Mesendoderm (in vitro differentiated cells): ENCODE data around the gene UGT2B15.
"Not testable (repeated sequence)": the region's sequence is repeated elsewhere in the genome, so short reads cannot be mapped to it uniquely, and the experiment has no call there.

Experiments used
- DNase-seq: peaks from one replicate; pipeline ENCODE4 v3.0.0; 2013
- H2AK5ac ChIP-seq: 2 replicates; pipeline ENCODE4 v1.6.1; 2013; ENCODE audit warnings: low read length, inconsistent platforms
- H2BK120ac ChIP-seq: 2 replicates; pipeline ENCODE4 v1.6.1; 2013; ENCODE audit warnings: low read depth, mild to moderate bottlenecking, low read length, moderate library complexity, mixed read lengths
- H2BK15ac ChIP-seq: replicated peaks from 2 replicates; pipeline ENCODE4 v1.6.1; 2013; ENCODE audit warnings: low read depth, mild to moderate bottlenecking, moderate library complexity
- H2BK5ac ChIP-seq: 2 replicates; pipeline ENCODE4 v1.6.1; 2013; ENCODE audit warnings: low read length, inconsistent platforms
- H3K18ac ChIP-seq: 2 replicates; pipeline ENCODE4 v1.6.1; 2013; ENCODE audit warnings: mild to moderate bottlenecking, low read length, mixed read lengths
- H3K23ac ChIP-seq: one replicate; pipeline ENCODE4 v1.6.1; 2013; ENCODE audit warnings: low read length
- H3K27ac ChIP-seq: 2 replicates; pipeline ENCODE4 v1.5.1; 2013; ENCODE audit warnings: low read depth, mild to moderate bottlenecking, inconsistent platforms, low read length, moderate library complexity
- H3K27me3 ChIP-seq: 2 replicates; pipeline ENCODE4 v1.6.1; 2013; ENCODE audit warnings: low read length, control low read depth, mild to moderate bottlenecking, inconsistent platforms; ENCODE audit not compliant: insufficient read depth, poor library complexity
- H3K36me3 ChIP-seq: 2 replicates; pipeline ENCODE4 v1.6.1; 2013; ENCODE audit warnings: low read length, inconsistent platforms; ENCODE audit not compliant: control insufficient read depth, insufficient read depth
- H3K4ac ChIP-seq: one replicate; pipeline ENCODE4 v1.6.1; 2013; ENCODE audit warnings: low read depth, mild to moderate bottlenecking, low read length, moderate library complexity
- H3K4me1 ChIP-seq: 2 replicates; pipeline ENCODE4 v1.6.1; 2013; ENCODE audit warnings: low read depth, low read length, inconsistent platforms; ENCODE audit not compliant: control insufficient read depth
- H3K4me2 ChIP-seq: 2 replicates; pipeline ENCODE4 v1.6.1; 2013; ENCODE audit warnings: low read length
- H3K4me3 ChIP-seq: 2 replicates; pipeline ENCODE4 v1.5.1; 2013; ENCODE audit warnings: mild to moderate bottlenecking, low read length
- H3K56ac ChIP-seq: one replicate; pipeline ENCODE4 v1.6.1; 2013; ENCODE audit warnings: low read length
- H3K79me1 ChIP-seq: 2 replicates; pipeline ENCODE4 v1.6.1; 2013; ENCODE audit warnings: low read length, inconsistent platforms
- H3K79me2 ChIP-seq: 2 replicates; pipeline ENCODE4 v1.6.1; 2013; ENCODE audit warnings: mild to moderate bottlenecking, low read length; ENCODE audit not compliant: control insufficient read depth, insufficient read depth
- H3K9ac ChIP-seq: 2 replicates; pipeline ENCODE4 v1.6.1; 2013; ENCODE audit warnings: low read length, inconsistent platforms
- H4K5ac ChIP-seq: one replicate; pipeline ENCODE4 v1.6.1; 2013; ENCODE audit warnings: low read length
- H4K8ac ChIP-seq: one replicate; pipeline ENCODE4 v1.6.1; 2013; ENCODE audit warnings: low read depth, mild to moderate bottlenecking, control low read depth, low read length, moderate library complexity
- WGBS: extraction: QIAGEN DNeasy Blood & Tissue Kit; methylation state at CpG from one replicate; pipeline ENCODE4 v1.1.7; 2013; ENCODE audit warnings: low lambda C conversion rate, missing lambda C conversion rate; ENCODE audit not compliant: insufficient coverage; ENCODE audit errors: extremely low coverage; 5-methylcytosine and 5-hydroxymethylcytosine counted together

The UGT2B15 gene

GRCh38 chr4:68662836-68663574 lies 7.4 kb downstream of the UGT2B15 start:
- not testable (repeated sequence) for H3K18ac ChIP-seq, H3K4me1 ChIP-seq, H3K27me3 ChIP-seq, H2BK5ac ChIP-seq, H3K9ac ChIP-seq, H3K56ac ChIP-seq, H3K4me3 ChIP-seq, H2BK15ac ChIP-seq, H4K8ac ChIP-seq, H4K5ac ChIP-seq, H2BK120ac ChIP-seq, H3K23ac ChIP-seq, DNase-seq, H3K4me2 ChIP-seq, H3K4ac ChIP-seq, H3K79me1 ChIP-seq, H3K79me2 ChIP-seq, H3K27ac ChIP-seq, H3K36me3 ChIP-seq, H2AK5ac ChIP-seq
- no CpG with 5 or more reads among the region's 1 CpG for WGBS

GRCh38 chr4:68658672-68659071 lies 11.8 kb downstream of the UGT2B15 start:
- Histone ChIP-seq H2AK5ac (no peak overlapping the region), H3K79me1 (no peaks in the 10 kb centered on the region), H4K5ac (no peak overlapping the region), H3K56ac (no peak overlapping the region), H3K23ac (no peak overlapping the region), H3K27ac (no peak overlapping the region), H3K4me2 (no peak overlapping the region), H3K4me1 (no peaks in the 10 kb centered on the region), H4K8ac (no peak overlapping the region), H3K27me3 (no peaks in the 10 kb centered on the region), H3K4ac (no peak overlapping the region), H3K9ac (no peak overlapping the region), H3K36me3 (no peaks in the 10 kb centered on the region), H2BK120ac (no peak overlapping the region), H3K4me3 (no peak overlapping the region), H3K18ac (no peak overlapping the region), H2BK15ac (no peak overlapping the region), H3K79me2 (no peaks in the 10 kb centered on the region), H2BK5ac (no peak overlapping the region)
- no peak for DNase-seq

DNA sequence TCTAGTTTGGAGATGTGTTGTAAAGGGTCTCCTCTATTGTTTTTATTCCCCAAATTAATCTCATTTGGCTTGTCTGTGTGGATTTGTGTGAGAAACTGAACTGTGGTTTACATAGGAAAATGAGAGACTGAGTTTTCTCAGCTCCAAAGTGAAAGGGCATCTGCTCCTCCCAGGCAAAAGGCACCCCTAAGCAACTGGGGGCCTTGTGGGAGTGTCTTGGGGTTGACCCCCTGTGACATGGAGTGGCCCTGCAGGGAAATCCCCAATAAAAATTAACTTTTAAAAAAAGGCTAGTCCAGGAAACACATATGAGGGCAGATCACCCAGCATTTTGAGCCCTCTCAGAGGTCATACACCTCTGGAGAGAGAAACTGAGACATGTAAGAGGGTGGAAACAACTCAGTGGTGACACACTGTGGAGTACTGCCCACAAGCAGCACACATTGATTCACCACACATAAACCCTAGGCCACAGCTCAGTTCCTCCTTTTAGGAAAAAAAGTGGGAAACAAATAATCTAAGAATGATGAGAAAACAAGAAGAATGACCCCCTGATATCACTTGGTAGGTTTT lies 13.3 kb downstream of the UGT2B15 start:
- not testable (repeated sequence) for H4K8ac ChIP-seq

GRCh38 chr4:68656445-68656973 lies 13.9 kb downstream of the UGT2B15 start:
- H3K36me3 ChIP-seq, H2BK15ac ChIP-seq, H3K27ac ChIP-seq, H3K23ac ChIP-seq, H2BK120ac ChIP-seq, H4K5ac ChIP-seq, H2BK5ac ChIP-seq, H3K56ac ChIP-seq, H3K4me2 ChIP-seq, H3K79me1 ChIP-seq, H3K79me2 ChIP-seq, H3K4me3 ChIP-seq, H3K18ac ChIP-seq, H3K9ac ChIP-seq, H3K4ac ChIP-seq, H3K4me1 ChIP-seq, H3K27me3 ChIP-seq, H2AK5ac ChIP-seq, H4K8ac ChIP-seq: not testable (repeated sequence)
- no CpG with 5 or more reads among the region's 2 CpGs for WGBS
- DNase-seq = peak; percentile 5

More for the DNA sequence above, 13.3 kb downstream of the UGT2B15 start:
- not testable (repeated sequence) for H3K4ac ChIP-seq, H3K4me1 ChIP-seq, H3K9ac ChIP-seq, H3K23ac ChIP-seq, H3K79me1 ChIP-seq, H2AK5ac ChIP-seq, H3K56ac ChIP-seq, H3K79me2 ChIP-seq, H2BK5ac ChIP-seq, H4K5ac ChIP-seq, H2BK120ac ChIP-seq, H3K27me3 ChIP-seq, H3K4me3 ChIP-seq, H3K36me3 ChIP-seq, H3K27ac ChIP-seq, H3K4me2 ChIP-seq, H3K18ac ChIP-seq, H2BK15ac ChIP-seq, DNase-seq

DNA sequence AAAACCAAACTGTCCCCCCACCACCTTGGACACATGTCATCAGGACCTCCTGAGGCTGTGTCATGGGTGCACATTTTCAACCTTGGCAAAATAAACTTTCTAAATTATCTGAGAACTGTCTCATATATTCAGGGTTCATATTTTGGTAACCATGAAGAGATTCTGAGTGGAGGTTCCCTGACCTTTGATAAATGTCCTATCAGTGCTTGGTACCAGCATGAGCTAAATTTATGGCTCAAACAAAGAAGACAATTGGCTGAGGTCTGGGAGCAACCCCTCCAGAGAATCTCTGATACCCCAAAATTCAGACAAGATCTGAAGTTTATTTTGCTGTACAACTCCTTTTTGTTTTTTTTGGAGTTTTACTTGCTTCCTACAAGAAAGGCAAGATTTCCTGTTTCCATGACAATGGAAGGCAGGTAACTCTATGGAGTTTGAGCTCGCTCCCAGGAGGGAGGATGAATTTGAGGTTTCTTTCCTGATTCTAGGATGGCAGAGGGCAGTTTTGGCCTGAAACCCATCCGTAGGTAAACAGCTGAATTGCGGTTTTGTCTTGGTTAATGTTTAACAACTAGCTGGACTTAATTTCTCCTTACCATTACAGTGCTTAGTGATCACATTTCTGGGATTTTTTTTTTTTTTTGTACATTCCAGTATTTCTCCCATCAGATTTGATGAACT lies 14.5 kb downstream of the UGT2B15 start:
- Histone ChIP-seq H2BK5ac (no peak overlapping the region), H3K4me3 (no peak overlapping the region), H3K23ac (no peak overlapping the region), H4K8ac (no peak overlapping the region), H3K4me1 (no peaks in the 10 kb centered on the region), H3K56ac (no peak overlapping the region), H3K79me1 (no peaks in the 10 kb centered on the region), H3K79me2 (no peaks in the 10 kb centered on the region), H4K5ac (no peak overlapping the region), H3K4me2 (no peak overlapping the region), H3K27ac (no peak overlapping the region), H2BK15ac (no peak overlapping the region), H3K4ac (no peak overlapping the region), H3K9ac (no peak overlapping the region), H3K18ac (no peak overlapping the region), H3K27me3 (no peaks in the 10 kb centered on the region), H2BK120ac (no peak overlapping the region), H2AK5ac (no peak overlapping the region), H3K36me3 (no peaks in the 10 kb centered on the region)
- DNase-seq = no peak
- WGBS = no CpG with 5 or more reads among the region's 3 CpGs
